HG03342 (cell line): ENCODE measurements around the gene LCTL.
"Not testable (repeated sequence)": the region's sequence is repeated elsewhere in the genome, so short reads cannot be mapped to it uniquely, and the experiment has no call there.

Experiments
- ATAC-seq: cut with Tn5 transposase; IDR thresholded peaks from one replicate; pipeline ENCODE4 v1.9.1; 2021; ENCODE audit warnings: mild to moderate bottlenecking, moderate library complexity; ENCODE audit not compliant: unreplicated experiment

LCTL gene

DNA sequence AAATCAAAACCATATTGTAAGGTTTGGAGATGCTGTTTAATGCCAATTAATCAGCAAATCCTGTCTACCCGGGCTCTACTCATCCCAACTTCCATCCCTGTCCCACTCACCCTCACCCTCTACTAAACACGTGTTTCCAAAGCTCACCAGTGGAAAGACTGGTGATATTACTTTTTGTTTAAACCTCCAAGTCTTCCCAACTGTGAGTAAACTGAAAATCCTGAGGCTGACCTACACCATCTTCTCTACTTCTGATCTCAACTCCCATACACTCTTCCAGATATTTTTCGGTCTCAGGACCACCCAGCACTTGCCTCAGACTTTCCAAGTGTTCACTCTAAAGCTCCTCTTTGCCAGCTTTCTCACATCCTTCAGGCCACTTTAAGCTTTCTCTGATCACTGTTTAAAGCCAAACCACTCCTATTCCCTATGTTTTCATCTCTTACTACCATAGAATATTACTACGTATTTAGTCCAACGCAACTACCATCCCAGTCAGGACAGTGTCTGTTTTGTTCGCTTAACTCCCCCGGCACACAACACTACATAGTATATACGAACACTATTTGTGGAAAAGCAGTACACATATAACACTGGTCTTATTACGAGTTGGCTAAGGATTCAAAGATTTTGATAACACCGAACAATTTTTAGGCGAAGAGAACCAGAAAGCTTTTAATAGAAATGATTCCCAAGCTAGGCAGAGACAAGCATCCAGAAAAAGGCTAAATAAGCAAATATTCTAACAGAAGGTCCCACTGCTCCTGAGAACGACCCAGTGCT is 61.8 kb downstream of the LCTL start:
- no peak for ATAC-seq

DNA sequence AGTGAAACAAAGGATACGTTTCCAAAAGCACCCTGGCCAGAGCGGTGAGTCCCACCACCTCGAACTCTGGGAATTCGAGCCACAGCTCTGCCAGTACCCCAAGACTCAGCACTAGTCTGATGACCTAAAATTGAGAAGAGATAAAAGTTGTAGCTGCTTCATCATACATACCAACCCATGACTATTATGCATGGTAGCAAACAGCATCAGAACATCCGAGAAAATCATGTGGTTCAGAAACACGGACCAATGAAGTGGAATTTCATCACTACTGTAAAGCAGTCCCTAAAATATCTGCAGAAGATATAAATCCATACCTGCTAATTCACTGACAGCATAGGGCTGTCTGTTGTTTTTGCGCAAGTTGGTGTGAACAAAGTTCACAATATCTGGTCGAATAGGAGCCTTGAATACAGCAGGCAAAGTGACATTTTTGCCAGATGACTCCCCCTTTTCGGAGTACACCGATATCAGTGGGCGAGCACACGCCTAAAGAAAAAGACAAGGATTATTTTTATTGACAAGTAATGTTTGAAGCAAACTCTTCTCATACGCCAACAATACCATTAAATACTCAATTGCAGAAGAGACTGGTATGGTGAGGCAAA is 62.7 kb downstream of the LCTL start:
- not testable (repeated sequence) for ATAC-seq

DNA sequence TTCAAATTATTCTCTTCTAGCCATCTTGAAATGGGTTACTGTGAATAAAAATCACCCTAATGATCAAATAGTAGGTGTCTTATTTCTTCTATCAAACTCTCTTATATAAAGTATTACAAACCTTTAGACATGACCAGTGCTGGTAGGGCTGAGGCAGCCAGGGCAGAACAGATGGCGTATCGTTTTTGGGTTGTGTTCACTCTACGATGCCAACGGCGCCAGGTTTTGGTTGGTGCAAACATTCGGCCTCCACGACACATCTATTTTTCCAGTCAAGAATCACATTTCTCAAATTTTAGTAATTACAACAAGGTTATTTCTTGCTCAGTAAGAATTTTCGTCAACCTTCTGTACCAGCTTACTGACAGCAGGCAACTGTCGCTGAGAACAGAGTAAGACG is 63.3 kb downstream of the LCTL start:
- no peak for ATAC-seq

DNA sequence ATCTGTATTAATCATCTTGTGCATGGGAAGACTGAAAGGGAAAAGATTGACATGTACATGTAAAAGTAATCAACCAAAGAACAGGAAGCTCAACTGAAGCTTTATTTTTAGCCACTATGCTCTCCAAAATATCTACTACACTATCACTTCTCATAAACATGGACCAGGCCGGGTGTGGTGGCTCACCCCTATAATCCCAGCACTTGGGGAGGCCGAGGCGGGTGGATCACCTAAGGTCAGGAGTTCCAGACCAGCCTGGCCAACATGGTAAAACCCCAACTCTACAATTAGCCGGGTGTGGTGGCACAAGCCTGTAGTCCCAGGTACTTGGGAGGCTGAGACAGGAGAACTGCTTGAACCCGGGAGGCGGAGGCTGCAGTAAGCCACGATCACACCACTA is 65.5 kb downstream of the LCTL start:
- not testable (repeated sequence) for ATAC-seq

DNA sequence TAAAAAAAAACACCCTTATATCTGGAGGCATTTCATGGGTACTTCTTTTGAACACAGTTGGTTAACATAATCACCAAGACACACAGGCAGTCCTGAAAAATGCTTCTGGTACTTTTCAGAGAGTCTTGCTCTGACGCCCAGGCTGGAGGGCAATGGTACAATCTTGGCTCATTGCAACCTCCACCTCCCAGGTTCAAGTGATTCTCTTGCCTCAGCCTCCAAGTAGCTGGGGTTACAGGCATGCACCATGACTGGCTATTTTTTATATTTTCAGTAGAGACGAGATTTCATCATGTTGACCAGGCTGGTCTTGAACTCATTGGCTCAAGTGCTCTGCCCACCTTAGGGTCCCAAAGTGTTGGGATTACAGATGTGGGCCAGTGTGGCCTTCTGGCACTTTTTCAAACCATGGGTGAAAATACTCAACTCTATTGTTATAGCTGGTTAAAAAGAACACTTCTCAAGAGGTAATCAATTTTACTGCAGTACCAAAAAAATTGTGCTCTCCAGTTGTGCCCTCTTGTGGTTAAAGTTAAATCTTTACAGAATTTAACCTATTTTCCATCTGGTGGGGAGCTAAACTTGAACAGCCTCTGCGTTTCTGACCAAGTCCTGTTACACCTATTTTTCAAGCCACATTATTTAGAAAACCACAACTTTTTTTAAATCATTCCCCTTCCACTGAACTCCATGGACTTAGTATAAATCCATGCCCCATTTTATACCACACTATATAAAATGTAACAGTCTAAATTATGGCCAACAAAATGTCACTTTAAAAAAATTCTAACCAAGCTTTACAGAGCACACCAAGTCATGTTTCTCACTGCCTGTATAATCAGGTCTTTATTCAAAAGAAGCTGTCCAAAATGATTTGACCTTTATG is 67.1 kb downstream of the LCTL start:
- no peak for ATAC-seq
